Lower lobe of right lung (tissue), 2 donors: Measurements from ENCODE around the gene CUX1. TPM values are rescaled to one million over a fixed set of nuclear protein-coding genes. Genes with fewer than 3 reads are reported as not detected.

Experiments used
- ATAC-seq, 2 donors: fragments of 200-7000 bp; cut with Tn5 transposase; one replicate each; pipeline ENCODE4 v1.9.1; 2020 to 2022; ENCODE audit warnings: mild to moderate bottlenecking in 2 of 2, moderate library complexity in 2 of 2
- DNase-seq: peaks from one replicate; pipeline ENCODE4 v3.0.0-alpha.2; 2020
- H3K27ac ChIP-seq: fragments of 200-600 bp; one replicate; pipeline ENCODE4 v1.8.0; 2022
- H3K27me3 ChIP-seq: fragments of 200-600 bp; one replicate; pipeline ENCODE4 v1.8.0; 2022; ENCODE audit warnings: low read depth
- H3K36me3 ChIP-seq: fragments of 200-600 bp; one replicate; pipeline ENCODE4 v1.8.0; 2022; ENCODE audit warnings: mild to moderate bottlenecking
- H3K4me1 ChIP-seq: fragments of 200-600 bp; one replicate; pipeline ENCODE4 v1.8.0; 2022
- H3K4me3 ChIP-seq: fragments of 200-600 bp; one replicate; pipeline ENCODE4 v1.8.0; 2022; ENCODE audit warnings: mild to moderate bottlenecking
- H3K9me3 ChIP-seq: fragments of 200-600 bp; one replicate; pipeline ENCODE4 v1.8.0; 2022
- CTCF ChIP-seq: fragments of 200-600 bp; IDR thresholded peaks from one replicate; pipeline ENCODE4 v1.8.0; 2022; ENCODE audit warnings: antibody characterized with exemption, mild to moderate bottlenecking
- intact Hi-C: fragments of 100-400 bp; cut with DNase I; formaldehyde crosslinking; loops from one replicate; pipeline ENCODE4 v1.11.0; 2022
- total RNA-seq: library from RNA; stranded (reverse); fragmentation: NEBNext Ultra II Directional; extraction: Animal tissue kit (Norgen Biotek cat#: 25700); gene quantifications from one replicate; pipeline ENCODE4 v1.2.1, GENCODE V29; 2021
- donor health status: DM: no; HTN: yes; CAD: no; lungs with severe emphysema.

CUX1 gene
- total RNA-seq, 1 donor from 2014 or later = 118 TPM

- Histone ChIP-seq H3K36me3 (no peaks in the 10 kb centered on the region), H3K27ac (no peak overlapping the region), H3K27me3 (peaks cover 8% of the 10 kb centered on the region), H3K9me3 (no peaks in the 10 kb centered on the region), H3K4me1 (peaks cover 12% of the 10 kb centered on the region), H3K4me3 (no peak overlapping the region)
- ATAC-seq = no peak
- TF ChIP-seq CTCF = no peak
- intact Hi-C loops = no loop called here
- no peak for DNase-seq
These were observed 33.8 kb upstream of the CUX1 start for GRCh38 chr7:101783381-101784181.

GRCh38 chr7:101784292-101785127, 32.9 kb upstream of the CUX1 start:
- peak; percentile 39 to 48 for ATAC-seq
- DNase-seq = no peak
- intact Hi-C loops = no loop called here
- TF ChIP-seq CTCF = no peak
- H3K27ac ChIP-seq = no peak overlapping the region
- no peaks in the 10 kb centered on the region for H3K36me3 ChIP-seq
- H3K9me3 ChIP-seq = no peaks in the 10 kb centered on the region
- peaks cover 12% of the 10 kb centered on the region for H3K4me1 ChIP-seq
- peaks cover 8% of the 10 kb centered on the region for H3K27me3 ChIP-seq
- no peak overlapping the region for H3K4me3 ChIP-seq

GRCh38 chr7:101787864-101788263, 29.6 kb upstream of the CUX1 start:
- Histone ChIP-seq H3K4me1 (peaks cover 12% of the 10 kb centered on the region), H3K4me3 (no peak overlapping the region), H3K27ac (no peak overlapping the region), H3K27me3 (peaks cover 8% of the 10 kb centered on the region), H3K36me3 (no peaks in the 10 kb centered on the region), H3K9me3 (no peaks in the 10 kb centered on the region)
- no peak for TF ChIP-seq CTCF
- ATAC-seq (no peak), DNase-seq (no peak)
- intact Hi-C loops = no loop called here

- intact Hi-C loops = no loop called here
- Histone ChIP-seq H3K9me3 (no peaks in the 10 kb centered on the region), H3K36me3 (no peaks in the 10 kb centered on the region), H3K4me1 (peaks cover 12% of the 10 kb centered on the region), H3K4me3 (no peak overlapping the region), H3K27ac (no peak overlapping the region), H3K27me3 (peaks cover 8% of the 10 kb centered on the region)
- ATAC-seq (no peak), DNase-seq (no peak)
- TF ChIP-seq CTCF = no peak
These were observed 28.9 kb upstream of the CUX1 start for GRCh38 chr7:101788517-101788916.

- Histone ChIP-seq H3K9me3 (no peaks in the 10 kb centered on the region), H3K27me3 (peaks cover 5% of the 10 kb centered on the region), H3K27ac (no peak overlapping the region), H3K4me1 (no peaks in the 10 kb centered on the region), H3K36me3 (no peaks in the 10 kb centered on the region), H3K4me3 (no peak overlapping the region)
- no peak for TF ChIP-seq CTCF
- no peak for ATAC-seq
- DNase-seq = peak; percentile 6
- intact Hi-C loops = no loop called here
These were observed 26.7 kb upstream of the CUX1 start for GRCh38 chr7:101790566-101791293.
